Stomach smooth muscle (tissue), 2 donors: ENCODE measurements around the gene TGFB3.

Source experiments
- H3K27ac ChIP-seq: one replicate; pipeline ENCODE4 v1.7.0; 2013; ENCODE audit warnings: mild to moderate bottlenecking, low read length, inconsistent platforms
- H3K27me3 ChIP-seq, 2 donors: one replicate each; pipeline ENCODE4 v1.7.0; 2013; ENCODE audit warnings: low read length in 2 of 2; ENCODE audit not compliant: insufficient read depth in 2 of 2, control insufficient read depth in 1 of 2
- H3K36me3 ChIP-seq, 2 donors: one replicate each; pipeline ENCODE4 v1.7.0; 2013; ENCODE audit warnings: low read length in 2 of 2; ENCODE audit not compliant: control insufficient read depth in 2 of 2, insufficient read depth in 2 of 2
- H3K4me1 ChIP-seq: one replicate; pipeline ENCODE4 v1.7.0; 2013; ENCODE audit warnings: low read length; ENCODE audit not compliant: control insufficient read depth, insufficient read depth
- H3K4me3 ChIP-seq, 2 donors: one replicate each; pipeline ENCODE4 v1.7.0; 2013; ENCODE audit warnings: low read length in 2 of 2
- H3K9ac ChIP-seq, 2 donors: one replicate each; pipeline ENCODE4 v1.7.0; 2013; ENCODE audit warnings: low read length in 2 of 2, mild to moderate bottlenecking in 1 of 2
- H3K9me3 ChIP-seq, 2 donors: one replicate each; pipeline ENCODE4 v1.7.0; 2013; ENCODE audit warnings: low read length in 2 of 2; ENCODE audit not compliant: control insufficient read depth in 2 of 2
- donor health status: healthy.
- donor health status: Pancreatic carcinoma.

TGFB3 gene

DNA sequence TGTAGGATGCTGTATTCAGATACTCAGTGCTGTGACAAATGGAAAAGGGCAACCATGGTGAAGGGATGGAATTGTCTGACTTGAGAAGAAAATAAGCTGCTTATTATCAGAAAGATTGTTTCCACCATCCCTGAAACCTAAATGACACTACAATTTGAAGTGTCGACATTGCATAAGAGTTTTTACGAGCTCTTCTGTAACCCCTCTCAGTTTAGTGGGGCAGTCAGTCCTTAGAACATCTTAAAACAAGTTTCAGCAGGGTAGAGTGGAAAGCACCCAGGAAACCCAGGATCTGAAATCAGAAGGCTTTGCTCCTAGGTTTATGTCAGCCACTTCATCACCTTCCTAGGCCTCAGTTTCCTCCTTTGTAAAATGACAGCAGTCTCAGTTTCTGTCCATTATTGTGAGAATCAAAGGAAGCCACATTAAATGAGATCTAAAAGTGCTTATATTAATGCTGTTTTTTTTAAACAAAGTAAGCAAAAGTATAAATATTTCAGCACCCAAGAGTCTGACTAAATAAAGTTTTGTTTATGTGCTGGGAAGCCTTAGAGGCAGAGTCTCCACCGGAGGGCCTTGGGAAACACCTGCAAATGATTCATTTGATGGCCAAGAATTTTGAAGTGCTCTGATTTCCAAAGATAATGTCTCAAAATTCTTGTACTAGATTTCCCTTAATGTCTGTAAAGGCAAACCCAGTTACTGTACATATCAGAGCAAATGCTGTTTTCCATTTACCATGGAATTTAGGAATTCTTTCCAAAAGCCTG lies 5.6 kb upstream of the TGFB3 start:
- H3K36me3 ChIP-seq = peaks cover 8 to 14% of the 10 kb centered on the region in 2 donors
- H3K4me3 ChIP-seq = no peak overlapping the region
- H3K27ac ChIP-seq = no peak overlapping the region
- H3K27me3 ChIP-seq = no peaks in the 10 kb centered on the region
- H3K9me3 ChIP-seq = no peaks in the 10 kb centered on the region
- H3K9ac ChIP-seq = no peak overlapping the region
- H3K4me1 ChIP-seq = peaks cover 36% of the 10 kb centered on the region

DNA sequence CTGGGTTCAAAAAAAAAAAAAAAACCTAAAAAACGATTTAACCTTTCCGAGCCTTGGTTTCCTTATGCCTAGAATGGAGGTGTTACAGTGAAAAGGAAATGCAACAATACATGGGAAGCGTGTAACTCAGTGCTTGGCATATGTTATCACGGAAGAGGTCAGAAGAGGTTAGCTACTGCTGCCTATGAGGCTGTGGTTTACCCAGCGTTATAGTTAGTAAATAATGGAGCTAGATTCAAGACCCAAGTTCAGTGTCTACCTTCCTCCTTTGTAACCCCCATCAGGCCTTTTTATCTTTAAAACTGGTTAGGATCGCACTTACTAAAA lies 4.6 kb upstream of the TGFB3 start:
- peak overlapping the region; percentile 77 for H3K27ac ChIP-seq
- H3K4me1 ChIP-seq = peaks cover 29% of the 10 kb centered on the region
- no peaks in the 10 kb centered on the region for H3K9me3 ChIP-seq
- H3K36me3 ChIP-seq = peaks cover 8 to 14% of the 10 kb centered on the region in 2 donors
- peak overlapping the region; percentile 85 to 91 for H3K4me3 ChIP-seq
- peak overlapping the region; percentile 85 to 86 for H3K9ac ChIP-seq
- no peaks in the 10 kb centered on the region for H3K27me3 ChIP-seq

DNA sequence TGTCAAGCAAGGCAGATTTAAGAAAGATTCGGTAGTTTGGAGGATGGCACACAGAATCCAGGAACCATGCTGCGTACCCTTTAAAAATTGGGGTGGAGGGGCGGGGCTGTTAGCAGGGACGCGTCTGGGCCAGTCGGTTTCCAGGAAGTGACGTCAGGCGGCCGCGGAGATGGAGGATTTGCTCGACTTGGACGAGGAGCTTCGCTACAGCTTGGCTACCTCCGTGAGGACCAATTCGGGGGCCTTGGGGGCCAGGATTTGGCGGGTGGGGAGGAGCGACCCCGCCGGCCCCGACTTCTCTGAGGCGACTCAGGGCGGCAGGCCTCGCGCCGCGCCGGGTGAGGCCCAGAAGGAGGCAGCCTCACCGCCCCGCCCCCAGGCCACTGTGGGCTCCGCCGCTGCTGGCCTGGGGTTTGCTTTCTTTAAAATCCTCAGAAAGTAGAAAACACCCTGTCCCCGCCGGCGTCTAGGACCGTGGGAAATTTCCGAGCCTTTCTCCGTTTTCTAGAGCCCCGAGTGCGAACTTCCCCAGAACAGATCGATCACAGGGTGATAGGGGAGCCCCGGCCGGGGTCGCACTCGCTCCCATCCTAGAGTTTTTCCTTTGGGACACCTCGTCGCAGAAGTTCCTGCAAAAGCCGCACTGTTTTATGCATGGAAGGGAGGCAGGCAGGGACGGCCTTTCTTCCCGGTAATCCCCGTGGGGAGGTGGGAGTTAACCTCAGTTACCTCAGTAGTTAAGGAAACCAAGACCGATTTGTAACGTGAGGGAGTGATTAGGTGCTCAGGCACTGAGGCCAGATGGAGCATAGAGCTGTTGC lies 4.0 kb upstream of the TGFB3 start, which contains the start of gene IFT43:
Gene IFT43 (plus strand): TSS at position 146 of the 821 bp plus-strand sequence. CDS start 24 bp downstream, at position 170.
- Histone ChIP-seq H3K27ac (peak within 1 kb of the TSS; percentile 77), H3K36me3 (peaks cover 8 to 14% of the 10 kb centered on the region in 2 donors), H3K4me3 (peak within 1 kb of the TSS; percentile 85 to 91), H3K9ac (peak within 1 kb of the TSS; percentile 85 to 86), H3K4me1 (peaks cover 30% of the 10 kb centered on the region), H3K27me3 (no peaks in the 10 kb centered on the region), H3K9me3 (no peaks in the 10 kb centered on the region)

DNA sequence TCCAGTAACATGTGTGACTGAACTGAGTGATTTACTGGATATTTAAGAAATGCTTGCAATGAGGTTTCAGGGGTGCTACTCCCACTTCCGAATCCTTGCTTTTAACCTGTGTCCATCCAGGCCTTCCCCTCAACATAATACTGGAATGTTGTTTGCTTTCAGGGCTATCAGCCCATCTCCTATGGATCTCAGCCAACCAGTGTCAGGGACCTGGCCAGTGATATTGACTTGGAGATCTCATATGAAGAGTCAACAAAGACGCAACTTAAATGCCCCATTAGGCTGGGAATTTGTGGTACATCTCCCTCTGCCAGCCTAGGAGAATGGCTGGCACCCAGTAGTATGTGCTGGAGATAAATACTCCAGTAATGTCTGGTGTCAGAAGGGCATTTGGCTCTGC lies 2.9 kb upstream of the TGFB3 start:
- H3K4me1 ChIP-seq = peaks cover 40% of the 10 kb centered on the region
- H3K27ac ChIP-seq = peak overlapping the region; percentile 41
- H3K9me3 ChIP-seq = no peaks in the 10 kb centered on the region
- no peak overlapping the region for H3K4me3 ChIP-seq
- H3K9ac ChIP-seq = no peak overlapping the region
- H3K36me3 ChIP-seq = peaks cover 2 to 5% of the 10 kb centered on the region in 2 donors
- H3K27me3 ChIP-seq = no peaks in the 10 kb centered on the region

DNA sequence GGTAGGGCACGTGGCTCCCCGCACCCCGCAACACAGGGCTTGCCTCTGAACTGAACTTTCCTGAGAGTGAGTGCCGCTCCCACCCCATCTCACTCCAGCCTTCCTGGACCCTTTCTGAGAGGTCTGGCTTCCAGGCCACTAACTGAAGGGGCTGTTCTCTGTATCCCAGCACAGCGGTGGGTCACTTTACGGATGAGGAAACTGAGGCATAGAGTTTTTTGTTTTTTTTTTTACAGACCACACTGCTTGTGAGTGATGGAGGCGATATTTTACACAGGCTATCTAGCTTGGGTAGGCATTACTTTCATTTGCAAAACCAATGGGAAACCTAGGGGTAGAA lies 1.2 kb upstream of the TGFB3 start:
- Histone ChIP-seq H3K9me3 (no peaks in the 10 kb centered on the region), H3K9ac (peak overlapping the region; percentile 57 to 73), H3K27me3 (no peaks in the 10 kb centered on the region), H3K36me3 (no peaks in the 10 kb centered on the region), H3K4me3 (peak overlapping the region; percentile 63 to 84), H3K27ac (peak overlapping the region; percentile 97), H3K4me1 (peaks cover 53% of the 10 kb centered on the region)

DNA sequence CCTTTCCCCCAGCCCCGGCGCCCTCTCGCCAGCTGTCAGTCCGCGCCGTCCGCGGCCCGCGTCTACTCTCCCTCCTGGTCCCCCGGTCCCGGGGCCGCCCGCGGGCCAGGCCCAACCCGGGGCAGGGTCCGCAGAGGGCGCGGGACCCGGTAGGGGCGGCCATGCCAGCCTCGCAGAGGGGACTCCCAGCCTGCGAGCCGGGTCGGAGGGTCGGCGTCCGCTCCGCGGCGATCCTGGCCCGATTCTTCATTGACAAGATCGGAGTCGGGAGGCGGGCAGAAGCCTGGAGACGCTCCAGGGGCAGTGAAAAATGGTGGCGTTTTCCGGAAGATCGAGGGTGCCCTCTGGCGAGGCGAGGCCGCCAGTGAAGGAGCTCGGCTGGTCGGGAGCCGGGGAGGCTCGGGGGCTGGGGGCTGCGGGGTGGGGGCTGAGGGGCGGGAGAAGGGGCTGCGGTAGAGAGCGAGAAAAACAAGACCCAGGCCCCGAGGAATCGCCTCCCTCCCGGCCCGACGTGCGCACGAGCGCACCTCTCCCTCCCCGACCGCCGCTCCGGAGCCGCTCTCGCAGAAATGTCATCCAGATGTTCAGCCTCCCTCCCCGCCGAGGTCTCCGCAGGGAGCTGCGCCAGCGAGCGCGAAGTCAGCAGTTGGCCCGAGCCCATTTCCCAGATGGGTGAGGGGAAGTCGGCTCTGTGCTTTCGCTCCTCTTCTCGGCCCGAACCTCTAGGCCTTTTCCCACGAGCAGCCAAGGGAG lies 647 bp upstream of the TGFB3 start:
- Histone ChIP-seq H3K4me1 (peaks cover 57% of the 10 kb centered on the region), H3K27ac (peak overlapping the region; percentile 97), H3K4me3 (peak overlapping the region; percentile 63 to 84), H3K27me3 (no peaks in the 10 kb centered on the region), H3K36me3 (no peaks in the 10 kb centered on the region), H3K9me3 (no peaks in the 10 kb centered on the region), H3K9ac (peak overlapping the region; percentile 78 to 89)

DNA sequence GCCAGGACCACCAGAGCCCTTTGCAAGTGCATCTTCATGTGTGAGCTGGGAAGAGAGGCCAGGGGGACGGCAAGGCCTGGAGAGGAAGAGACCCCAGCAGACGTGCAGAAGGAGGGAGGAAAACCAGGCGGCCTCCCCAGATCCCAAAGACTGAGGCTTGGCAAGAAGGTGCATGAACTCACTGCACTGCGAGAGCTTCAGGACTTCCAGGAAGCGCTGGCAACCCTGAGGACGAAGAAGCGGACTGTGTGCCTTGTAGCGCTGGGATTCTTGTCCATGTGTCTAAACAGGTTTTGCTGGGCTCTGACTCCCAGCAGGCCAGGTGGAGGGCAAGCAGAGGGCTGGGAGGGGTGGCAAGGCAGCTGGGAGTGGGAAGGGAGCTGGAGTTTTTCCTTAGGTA lies 939 bp downstream of the TGFB3 start:
- peaks cover 53% of the 10 kb centered on the region for H3K4me1 ChIP-seq
- H3K4me3 ChIP-seq = peak overlapping the region; percentile 60 to 84
- peak overlapping the region; percentile 97 for H3K27ac ChIP-seq
- H3K9ac ChIP-seq = peak overlapping the region; percentile 78 to 89
- H3K36me3 ChIP-seq = no peaks in the 10 kb centered on the region
- no peaks in the 10 kb centered on the region for H3K9me3 ChIP-seq
- no peaks in the 10 kb centered on the region for H3K27me3 ChIP-seq

DNA sequence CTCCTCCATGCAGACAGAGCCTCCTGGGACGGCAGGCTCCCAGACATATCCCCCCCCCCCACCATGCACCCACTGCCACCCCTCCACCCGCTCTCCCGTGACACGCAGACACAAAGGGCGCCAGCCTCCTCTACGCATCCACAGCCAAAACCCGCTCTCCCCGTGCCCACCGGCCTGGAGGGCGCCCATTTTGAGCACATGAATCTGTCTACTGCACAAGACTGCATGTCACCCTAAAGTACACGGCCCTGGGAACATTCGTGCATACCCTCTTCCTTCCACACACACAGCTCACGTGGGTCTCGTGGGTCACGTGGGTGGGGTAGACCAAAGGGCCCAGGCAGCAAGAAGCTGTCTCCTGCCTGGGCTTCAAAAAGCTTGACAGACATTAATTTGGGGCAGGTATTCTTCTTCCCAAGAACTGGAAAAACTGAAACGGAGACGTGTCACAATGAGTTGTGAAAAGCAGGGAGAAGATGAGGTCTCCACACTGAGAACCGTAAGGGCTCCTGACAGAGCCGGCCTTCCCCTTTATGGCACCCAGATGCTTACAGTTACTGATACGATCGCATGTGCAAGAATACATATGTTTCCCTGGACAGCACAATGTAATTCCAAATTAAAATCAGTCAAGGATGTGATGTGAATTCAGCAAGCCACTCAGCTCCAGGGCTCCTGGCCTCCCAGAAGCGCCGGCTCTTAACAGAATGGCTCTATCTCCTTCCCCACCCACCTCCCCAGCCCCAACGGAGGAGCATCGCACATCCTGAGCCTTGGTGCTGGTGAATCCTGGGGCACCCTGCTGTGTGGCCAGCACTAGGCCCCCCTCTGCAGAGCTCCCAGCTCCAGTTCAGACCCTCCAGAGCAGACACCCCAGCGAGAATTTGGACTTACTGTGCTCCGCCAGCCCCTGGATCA lies 1.9 kb downstream of the TGFB3 start:
- Histone ChIP-seq H3K9ac (peak overlapping the region; percentile 51), H3K4me3 (peak overlapping the region; percentile 60 to 84), H3K9me3 (no peaks in the 10 kb centered on the region), H3K27ac (peak overlapping the region; percentile 97), H3K27me3 (no peaks in the 10 kb centered on the region), H3K4me1 (peaks cover 49% of the 10 kb centered on the region), H3K36me3 (peaks cover 0 to 4% of the 10 kb centered on the region in 2 donors)

DNA sequence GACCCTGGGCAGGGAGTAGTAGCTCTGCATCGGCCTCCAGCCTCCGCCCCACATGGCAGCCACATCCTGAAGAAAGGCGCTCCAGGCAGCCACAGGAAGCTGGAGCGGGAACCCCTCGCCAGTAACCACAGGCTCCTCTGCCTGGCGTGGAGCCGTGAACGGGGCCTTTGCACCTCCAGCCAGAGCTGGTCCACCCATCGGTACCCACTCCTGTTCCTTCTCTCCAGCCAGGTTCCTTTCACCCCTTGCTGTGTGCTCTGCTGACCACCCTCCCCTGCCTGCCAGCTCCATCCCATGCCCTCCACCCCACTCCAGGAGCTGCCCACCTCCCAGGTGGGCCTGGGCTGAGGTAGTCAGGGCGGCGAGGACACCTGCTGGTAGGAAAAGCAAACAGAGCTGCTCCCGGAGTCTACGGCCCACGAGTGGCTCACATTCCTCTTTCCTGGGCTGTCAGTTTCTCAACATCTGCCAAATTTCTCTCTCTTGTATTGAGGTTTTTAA lies 2.7 kb downstream of the TGFB3 start:
- no peaks in the 10 kb centered on the region for H3K27me3 ChIP-seq
- H3K36me3 ChIP-seq = peaks cover 0 to 4% of the 10 kb centered on the region in 2 donors
- peak overlapping the region; percentile 46 for H3K27ac ChIP-seq
- H3K4me1 ChIP-seq = peaks cover 46% of the 10 kb centered on the region
- H3K4me3 ChIP-seq = peak overlapping the region; percentile 60 to 84
- H3K9me3 ChIP-seq = no peaks in the 10 kb centered on the region
- peak overlapping the region; percentile 42 to 51 for H3K9ac ChIP-seq
